ENCODE results near the gene CDK15.

GRCh38 chr2:201773990-201774389 is 32.3 kb upstream of the CDK15 start:
- TF ChIP-seq CBFB (CRISPR knock-in tag; IDR thresholded peaks at IDR 0.05; ENCODE audit: low read depth) (no peak), AFF4 (CRISPR knock-in tag; IDR thresholded peaks at IDR 0.05; ENCODE audit: borderline replicate concordance) (no peak), ESRRA (CRISPR knock-in tag; IDR thresholded peaks at IDR 0.05; ENCODE audit: borderline replicate concordance) (no peak), NFATC4 (CRISPR knock-in tag; IDR thresholded peaks at IDR 0.05) (no peak), ZNF317 (CRISPR knock-in tag; IDR thresholded peaks at IDR 0.05; ENCODE audit: borderline replicate concordance, low read depth) (no peak), FOXJ3 (CRISPR knock-in tag; IDR thresholded peaks at IDR 0.05; ENCODE audit: borderline replicate concordance) (no peak)
- TF ChIP-seq, protein P1, sequence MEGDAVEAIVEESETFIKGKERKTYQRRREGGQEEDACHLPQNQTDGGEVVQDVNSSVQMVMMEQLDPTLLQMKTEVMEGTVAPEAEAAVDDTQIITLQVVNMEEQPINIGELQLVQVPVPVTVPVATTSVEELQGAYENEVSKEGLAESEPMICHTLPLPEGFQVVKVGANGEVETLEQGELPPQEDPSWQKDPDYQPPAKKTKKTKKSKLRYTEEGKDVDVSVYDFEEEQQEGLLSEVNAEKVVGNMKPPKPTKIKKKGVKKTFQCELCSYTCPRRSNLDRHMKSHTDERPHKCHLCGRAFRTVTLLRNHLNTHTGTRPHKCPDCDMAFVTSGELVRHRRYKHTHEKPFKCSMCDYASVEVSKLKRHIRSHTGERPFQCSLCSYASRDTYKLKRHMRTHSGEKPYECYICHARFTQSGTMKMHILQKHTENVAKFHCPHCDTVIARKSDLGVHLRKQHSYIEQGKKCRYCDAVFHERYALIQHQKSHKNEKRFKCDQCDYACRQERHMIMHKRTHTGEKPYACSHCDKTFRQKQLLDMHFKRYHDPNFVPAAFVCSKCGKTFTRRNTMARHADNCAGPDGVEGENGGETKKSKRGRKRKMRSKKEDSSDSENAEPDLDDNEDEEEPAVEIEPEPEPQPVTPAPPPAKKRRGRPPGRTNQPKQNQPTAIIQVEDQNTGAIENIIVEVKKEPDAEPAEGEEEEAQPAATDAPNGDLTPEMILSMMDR (IDR thresholded peaks at IDR 0.05): no peak
- TF ChIP-seq, protein P2, sequence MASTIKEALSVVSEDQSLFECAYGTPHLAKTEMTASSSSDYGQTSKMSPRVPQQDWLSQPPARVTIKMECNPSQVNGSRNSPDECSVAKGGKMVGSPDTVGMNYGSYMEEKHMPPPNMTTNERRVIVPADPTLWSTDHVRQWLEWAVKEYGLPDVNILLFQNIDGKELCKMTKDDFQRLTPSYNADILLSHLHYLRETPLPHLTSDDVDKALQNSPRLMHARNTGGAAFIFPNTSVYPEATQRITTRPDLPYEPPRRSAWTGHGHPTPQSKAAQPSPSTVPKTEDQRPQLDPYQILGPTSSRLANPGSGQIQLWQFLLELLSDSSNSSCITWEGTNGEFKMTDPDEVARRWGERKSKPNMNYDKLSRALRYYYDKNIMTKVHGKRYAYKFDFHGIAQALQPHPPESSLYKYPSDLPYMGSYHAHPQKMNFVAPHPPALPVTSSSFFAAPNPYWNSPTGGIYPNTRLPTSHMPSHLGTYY (CRISPR knock-in tag; IDR thresholded peaks at IDR 0.05): no peak
- TF ChIP-seq, protein P3, sequence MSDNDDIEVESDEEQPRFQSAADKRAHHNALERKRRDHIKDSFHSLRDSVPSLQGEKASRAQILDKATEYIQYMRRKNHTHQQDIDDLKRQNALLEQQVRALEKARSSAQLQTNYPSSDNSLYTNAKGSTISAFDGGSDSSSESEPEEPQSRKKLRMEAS (CRISPR knock-in tag; IDR thresholded peaks at IDR 0.05): no peak
- TF ChIP-seq, protein P4, sequence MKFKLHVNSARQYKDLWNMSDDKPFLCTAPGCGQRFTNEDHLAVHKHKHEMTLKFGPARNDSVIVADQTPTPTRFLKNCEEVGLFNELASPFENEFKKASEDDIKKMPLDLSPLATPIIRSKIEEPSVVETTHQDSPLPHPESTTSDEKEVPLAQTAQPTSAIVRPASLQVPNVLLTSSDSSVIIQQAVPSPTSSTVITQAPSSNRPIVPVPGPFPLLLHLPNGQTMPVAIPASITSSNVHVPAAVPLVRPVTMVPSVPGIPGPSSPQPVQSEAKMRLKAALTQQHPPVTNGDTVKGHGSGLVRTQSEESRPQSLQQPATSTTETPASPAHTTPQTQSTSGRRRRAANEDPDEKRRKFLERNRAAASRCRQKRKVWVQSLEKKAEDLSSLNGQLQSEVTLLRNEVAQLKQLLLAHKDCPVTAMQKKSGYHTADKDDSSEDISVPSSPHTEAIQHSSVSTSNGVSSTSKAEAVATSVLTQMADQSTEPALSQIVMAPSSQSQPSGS (CRISPR knock-in tag; IDR thresholded peaks at IDR 0.05; ENCODE audit: borderline replicate concordance, low read depth): no peak

Measured in WTC11 (cell line).